ENCODE data around the gene EGFL7.

EGFL7 gene

GRCh38 chr9:136721339-136722092, 58.8 kb downstream of the EGFL7 start:
- DNase-seq: no peak
